Nephron (organoid): ENCODE results near the gene RAPSN.

ENCODE experiments used
- H3K27ac Mint-ChIP-seq, 3 experiments: 2 replicates each; pipeline ENCODE4 v1.8.0; 2020; ENCODE audit warnings: mixed read lengths in 3 of 3, mild to moderate bottlenecking in 2 of 3, moderate library complexity in 1 of 3
- H3K27me3 Mint-ChIP-seq: 2 replicates; pipeline ENCODE4 v1.8.0; 2021; ENCODE audit warnings: low read depth, mild to moderate bottlenecking, moderate library complexity, mixed read lengths
- H3K36me3 Mint-ChIP-seq: 2 replicates; pipeline ENCODE4 v1.8.0; 2020; ENCODE audit warnings: low read depth, mixed read lengths
- H3K4me1 Mint-ChIP-seq: 2 replicates; pipeline ENCODE4 v1.8.0; 2020; ENCODE audit warnings: mixed read lengths
- H3K4me3 Mint-ChIP-seq, 3 experiments: 2 replicates each; pipeline ENCODE4 v1.8.0; 2020; ENCODE audit warnings: mild to moderate bottlenecking in 3 of 3, mixed read lengths in 3 of 3, moderate library complexity in 2 of 3
- H3K9me3 Mint-ChIP-seq: 2 replicates; pipeline ENCODE4 v1.8.0; 2020; ENCODE audit warnings: mixed read lengths
- TF ChIP-seq, protein P1 (sequence below), 3 experiments: fragments of 200-600 bp; sonication (generic); IDR thresholded peaks; one replicate each; pipeline ENCODE4 v1.5.0; 2021; ENCODE audit warnings: antibody characterized with exemption in 3 of 3; ENCODE audit not compliant: unreplicated experiment in 3 of 3

RAPSN gene

DNA sequence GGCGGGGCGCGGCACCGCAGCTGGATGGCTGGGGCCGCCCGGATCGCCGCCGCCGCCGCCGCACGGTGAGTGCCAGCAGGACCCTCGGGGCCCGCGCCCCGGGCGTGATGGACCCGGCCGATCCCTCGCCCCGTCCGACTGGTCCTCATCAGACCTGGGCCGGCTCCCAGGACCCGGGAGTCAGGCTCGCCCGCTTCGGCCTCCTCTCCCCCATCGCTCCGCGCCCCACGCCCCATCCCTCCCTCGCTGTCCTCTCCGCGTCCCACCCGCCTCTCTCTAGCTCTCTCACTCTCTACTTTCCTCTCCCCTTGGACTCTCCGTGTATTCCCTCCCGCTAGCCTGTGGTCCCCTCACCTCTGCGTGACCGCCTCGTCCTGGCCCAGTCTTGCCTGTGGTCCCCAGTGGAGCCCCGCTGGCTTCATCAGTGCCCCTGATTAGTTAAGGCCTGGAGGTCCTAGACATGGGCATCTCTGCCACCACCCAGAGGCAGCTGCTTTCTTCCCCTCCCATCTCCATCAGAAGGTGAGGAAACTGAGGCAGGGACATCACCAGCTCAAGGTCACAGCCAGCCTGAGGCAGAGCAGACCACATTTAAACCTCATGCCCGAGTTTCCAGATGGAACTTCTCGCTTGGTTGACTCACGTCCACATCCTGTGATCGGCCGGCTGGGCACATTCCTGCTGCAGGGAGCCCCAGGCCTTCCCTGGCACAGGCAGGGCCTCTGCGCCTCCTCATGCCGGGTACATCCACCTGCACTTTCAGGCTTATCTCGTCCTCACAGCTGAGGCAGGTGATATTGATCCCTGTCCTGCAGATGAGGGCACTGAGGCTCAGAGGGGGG is 40.1 kb downstream of the RAPSN start:
- Mint-ChIP-seq H3K27me3 (no peaks in the 10 kb centered on the region), H3K4me1 (peaks cover 14% of the 10 kb centered on the region), H3K36me3 (peaks cover 3% of the 10 kb centered on the region), H3K9me3 (no peaks in the 10 kb centered on the region), H3K27ac (peak overlapping the region; percentile 76 to 95 (median 85)), H3K4me3 (peak overlapping the region; percentile 94 to 99 (median 95))
- TF ChIP-seq, protein P1, sequence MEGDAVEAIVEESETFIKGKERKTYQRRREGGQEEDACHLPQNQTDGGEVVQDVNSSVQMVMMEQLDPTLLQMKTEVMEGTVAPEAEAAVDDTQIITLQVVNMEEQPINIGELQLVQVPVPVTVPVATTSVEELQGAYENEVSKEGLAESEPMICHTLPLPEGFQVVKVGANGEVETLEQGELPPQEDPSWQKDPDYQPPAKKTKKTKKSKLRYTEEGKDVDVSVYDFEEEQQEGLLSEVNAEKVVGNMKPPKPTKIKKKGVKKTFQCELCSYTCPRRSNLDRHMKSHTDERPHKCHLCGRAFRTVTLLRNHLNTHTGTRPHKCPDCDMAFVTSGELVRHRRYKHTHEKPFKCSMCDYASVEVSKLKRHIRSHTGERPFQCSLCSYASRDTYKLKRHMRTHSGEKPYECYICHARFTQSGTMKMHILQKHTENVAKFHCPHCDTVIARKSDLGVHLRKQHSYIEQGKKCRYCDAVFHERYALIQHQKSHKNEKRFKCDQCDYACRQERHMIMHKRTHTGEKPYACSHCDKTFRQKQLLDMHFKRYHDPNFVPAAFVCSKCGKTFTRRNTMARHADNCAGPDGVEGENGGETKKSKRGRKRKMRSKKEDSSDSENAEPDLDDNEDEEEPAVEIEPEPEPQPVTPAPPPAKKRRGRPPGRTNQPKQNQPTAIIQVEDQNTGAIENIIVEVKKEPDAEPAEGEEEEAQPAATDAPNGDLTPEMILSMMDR (IDR thresholded peaks at IDR 0.05; ENCODE audit: unreplicated experiment in 3 of 3): no peak

DNA sequence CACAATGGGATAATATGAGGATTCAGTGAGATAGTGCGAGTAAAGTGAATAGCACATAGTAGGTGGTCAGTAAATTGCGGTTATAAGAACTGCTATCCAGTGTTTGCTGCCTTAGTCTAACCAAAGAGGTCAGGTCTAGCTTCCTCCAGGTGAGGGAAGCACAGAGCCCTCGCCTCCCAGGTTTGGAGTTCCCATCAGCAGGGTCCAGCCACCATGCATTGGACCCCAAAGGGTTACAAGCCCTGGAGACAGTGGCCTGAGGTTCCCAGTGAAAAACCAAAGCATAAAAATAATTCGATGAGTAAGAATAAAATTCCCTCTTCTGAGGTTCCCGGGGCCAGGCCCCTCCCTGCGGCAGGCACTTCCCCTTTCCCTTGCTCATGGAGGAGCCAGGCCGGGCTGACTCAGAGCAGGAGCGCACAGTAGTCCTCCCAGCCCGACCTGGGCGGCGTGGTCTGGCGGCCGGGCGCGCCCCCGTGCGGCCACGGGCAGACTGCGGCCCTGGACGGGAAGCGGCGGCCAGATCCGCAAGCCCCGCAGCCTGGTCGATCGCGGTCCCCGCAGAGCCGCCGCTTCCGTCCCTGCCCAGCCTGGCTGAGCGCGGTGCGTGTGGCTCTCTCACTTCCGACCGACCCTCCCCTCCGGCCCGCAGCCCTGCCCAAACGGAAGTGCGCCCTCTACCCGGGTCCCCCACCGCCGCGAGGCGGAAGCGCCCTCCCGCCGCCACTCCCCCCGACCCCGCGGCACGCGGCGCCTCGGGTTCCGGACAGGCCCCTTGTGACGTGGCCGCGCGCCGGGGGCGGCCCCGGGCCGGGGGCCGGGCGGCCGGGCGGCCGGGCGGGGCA is 41.0 kb downstream of the RAPSN start, which contains the start of gene SLC39A13:
TSS of gene SLC39A13 (plus strand) at position 845 of the 845 bp plus-strand sequence. CDS start 1,505 bp downstream, outside the sequence.
- H3K4me1 Mint-ChIP-seq: peaks cover 10% of the 10 kb centered on the region
- no peaks in the 10 kb centered on the region for H3K36me3 Mint-ChIP-seq
- TF ChIP-seq, protein P1 (IDR thresholded peaks at IDR 0.05; ENCODE audit: unreplicated experiment in 3 of 3): peak; percentile 85 to 89 (median 86)
- peak within 1 kb of the TSS; percentile 94 to 99 (median 95) for H3K4me3 Mint-ChIP-seq
- no peaks in the 10 kb centered on the region for H3K27me3 Mint-ChIP-seq
- H3K27ac Mint-ChIP-seq: peak within 1 kb of the TSS; percentile 96 to 97 (median 97)
- no peaks in the 10 kb centered on the region for H3K9me3 Mint-ChIP-seq

DNA sequence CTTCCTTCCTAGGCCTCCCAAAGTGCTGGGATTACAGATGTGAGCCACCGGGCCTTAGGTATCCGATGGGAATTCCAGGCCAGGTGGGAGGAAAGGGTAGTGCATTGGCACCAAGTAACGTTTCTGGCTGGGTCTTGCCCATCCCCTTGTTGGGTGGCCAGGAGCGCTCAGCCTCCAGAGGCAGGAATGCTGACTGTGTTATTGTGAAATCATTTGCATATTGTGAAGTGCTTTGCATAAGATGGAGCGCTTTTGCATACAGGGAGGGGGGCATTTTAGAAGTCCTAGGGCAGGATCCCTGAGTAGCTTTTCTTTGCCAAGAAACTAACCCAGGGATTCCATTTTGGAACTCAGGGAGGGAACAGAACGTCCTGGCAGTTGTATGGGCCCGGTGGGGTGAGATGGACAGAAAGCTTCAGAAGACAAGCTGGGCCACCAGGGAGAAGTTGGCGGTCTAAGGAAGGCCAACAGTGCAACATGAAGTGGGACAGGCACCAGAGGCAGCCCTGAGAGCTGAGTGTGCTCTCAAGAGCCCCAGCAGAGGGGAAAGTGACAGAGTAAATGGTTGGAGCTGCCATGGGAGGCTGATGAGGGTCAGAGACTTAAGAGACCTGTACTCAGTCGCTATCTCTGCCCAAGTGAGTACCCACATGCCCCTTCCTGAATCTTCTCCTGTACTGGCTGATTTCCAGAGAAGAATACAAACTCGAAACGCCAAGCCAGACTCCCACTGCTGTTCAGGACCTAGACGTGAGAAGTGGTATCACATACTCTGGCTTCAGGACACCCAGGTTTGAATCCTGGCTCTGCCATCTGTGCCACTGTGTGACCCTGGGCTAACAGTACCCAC is 41.8 kb downstream of the RAPSN start:
- H3K27ac Mint-ChIP-seq: peak overlapping the region; percentile 96 to 97 (median 97)
- no peaks in the 10 kb centered on the region for H3K36me3 Mint-ChIP-seq
- no peaks in the 10 kb centered on the region for H3K27me3 Mint-ChIP-seq
- H3K4me3 Mint-ChIP-seq: peak overlapping the region; percentile 86 to 92 (median 92)
- H3K9me3 Mint-ChIP-seq: no peaks in the 10 kb centered on the region
- peaks cover 10% of the 10 kb centered on the region for H3K4me1 Mint-ChIP-seq
- TF ChIP-seq, protein P1 (IDR thresholded peaks at IDR 0.05; ENCODE audit: unreplicated experiment in 3 of 3): no peak

DNA sequence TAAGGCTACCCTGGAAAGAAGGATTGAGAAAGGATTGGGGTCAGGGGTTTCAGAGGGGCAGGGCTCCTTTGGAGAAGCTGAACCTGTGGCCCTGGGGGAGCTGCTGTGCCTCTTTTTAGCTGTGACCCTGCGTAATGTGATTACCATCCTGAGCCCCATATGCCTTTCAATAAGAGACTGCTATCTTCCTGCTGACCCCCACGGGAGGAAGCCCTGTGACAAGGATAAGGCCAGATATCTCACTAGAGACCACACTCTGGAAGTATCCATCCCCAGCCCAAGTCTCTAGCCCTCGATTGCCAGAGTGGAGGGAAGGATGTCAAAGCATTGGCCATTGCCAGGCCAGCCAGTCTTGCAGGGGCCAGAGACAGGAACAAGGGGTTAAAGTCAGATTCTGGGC is 45.4 kb downstream of the RAPSN start:
- peak overlapping the region in 1 of 3 experiments; percentile 9 for H3K27ac Mint-ChIP-seq
- H3K27me3 Mint-ChIP-seq: peaks cover 3% of the 10 kb centered on the region
- TF ChIP-seq, protein P1 (IDR thresholded peaks at IDR 0.05; ENCODE audit: unreplicated experiment in 3 of 3): no peak

DNA sequence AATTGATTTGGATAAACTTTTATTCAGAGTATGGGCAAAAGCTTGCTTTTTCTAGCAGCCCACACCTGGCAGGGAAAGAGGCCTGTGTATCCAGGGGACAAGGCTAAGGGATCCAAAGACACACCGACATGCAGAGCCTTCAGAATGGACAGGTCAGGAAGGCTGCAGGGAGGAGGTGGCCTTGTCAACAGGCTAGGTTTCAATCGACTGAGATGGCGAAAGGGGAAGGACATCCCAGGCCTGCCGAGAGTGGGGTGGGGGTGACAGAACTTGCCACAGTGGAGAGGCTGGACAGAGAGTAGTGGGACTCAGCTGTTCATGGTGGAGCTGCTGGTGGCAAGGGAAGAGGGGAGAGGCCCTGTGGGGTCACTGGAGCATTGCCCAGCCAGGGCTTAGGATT is 45.8 kb downstream of the RAPSN start:
- TF ChIP-seq, protein P1 (IDR thresholded peaks at IDR 0.05; ENCODE audit: unreplicated experiment in 3 of 3): no peak
- peak overlapping the region in 1 of 3 experiments; percentile 9 for H3K27ac Mint-ChIP-seq
- no peaks in the 10 kb centered on the region for H3K36me3 Mint-ChIP-seq
- H3K4me3 Mint-ChIP-seq: no peak overlapping the region
- peaks cover 3% of the 10 kb centered on the region for H3K27me3 Mint-ChIP-seq
- H3K4me1 Mint-ChIP-seq: peaks cover 27% of the 10 kb centered on the region
- no peaks in the 10 kb centered on the region for H3K9me3 Mint-ChIP-seq

More for the DNA sequence above, 45.4 kb downstream of the RAPSN start:
- Mint-ChIP-seq H3K4me1 (peaks cover 23% of the 10 kb centered on the region), H3K36me3 (no peaks in the 10 kb centered on the region), H3K9me3 (no peaks in the 10 kb centered on the region), H3K4me3 (no peak overlapping the region)
